HG03159 (cell line): Measurements from ENCODE around the gene GLE1.

ENCODE experiments used
- ATAC-seq: cut with Tn5 transposase; IDR thresholded peaks from one replicate; pipeline ENCODE4 v1.9.1; 2021; ENCODE audit warnings: mild to moderate bottlenecking, moderate library complexity; ENCODE audit not compliant: unreplicated experiment

Gene GLE1

GRCh38 chr9:128504485-128505413, at the start of gene GLE1:
Gene GLE1 (plus strand): TSS chr9:128504719. CDS start chr9:128504806, 87 bp downstream.
- ATAC-seq, result peak; percentile 91

- no peak for ATAC-seq
Measured at GRCh38 chr9:128454991-128455390, 49.5 kb upstream of the GLE1 start.

- ATAC-seq, result peak; percentile 80
Measured at GRCh38 chr9:128455849-128456612, 48.5 kb upstream of the GLE1 start, which contains the start of gene ODF2. Gene ODF2 (plus strand): TSS chr9:128456006. CDS start chr9:128456092, 86 bp downstream.

- ATAC-seq, result peak; percentile 51
Measured at GRCh38 chr9:128456613-128457061, 47.9 kb upstream of the GLE1 start.

- ATAC-seq, result no peak
Measured at GRCh38 chr9:128457207-128457606, 47.3 kb upstream of the GLE1 start.

- ATAC-seq, result no peak
Measured at GRCh38 chr9:128459011-128459410, 45.5 kb upstream of the GLE1 start.

GRCh38 chr9:128469070-128469469, 35.4 kb upstream of the GLE1 start:
- ATAC-seq, result no peak

- ATAC-seq, result no peak
Measured at GRCh38 chr9:128470560-128470959, 34.0 kb upstream of the GLE1 start.

GRCh38 chr9:128473104-128473503, 31.4 kb upstream of the GLE1 start:
- no peak for ATAC-seq

GRCh38 chr9:128475867-128476266, 28.7 kb upstream of the GLE1 start:
- ATAC-seq, result no peak

GRCh38 chr9:128479262-128479661, 25.3 kb upstream of the GLE1 start:
- no peak for ATAC-seq

GRCh38 chr9:128481561-128481960, 23.0 kb upstream of the GLE1 start:
- no peak for ATAC-seq

- ATAC-seq, result no peak
Measured at GRCh38 chr9:128482186-128482585, 22.3 kb upstream of the GLE1 start.

- ATAC-seq, result no peak
Measured at GRCh38 chr9:128484686-128485413, 19.7 kb upstream of the GLE1 start.

- ATAC-seq, result no peak
Measured at GRCh38 chr9:128485414-128485855, 19.1 kb upstream of the GLE1 start.

GRCh38 chr9:128486201-128486600, 18.3 kb upstream of the GLE1 start:
- no peak for ATAC-seq

GRCh38 chr9:128493424-128493823, 11.1 kb upstream of the GLE1 start:
- no peak for ATAC-seq

- no peak for ATAC-seq
Measured at GRCh38 chr9:128494108-128494745, 10.3 kb upstream of the GLE1 start.

GRCh38 chr9:128494746-128495129, 9.8 kb upstream of the GLE1 start:
- ATAC-seq, result no peak

GRCh38 chr9:128495296-128495695, 9.2 kb upstream of the GLE1 start:
- ATAC-seq, result no peak
